Stomach (tissue), 9 donors: ENCODE measurements around the gene DDN. TPM values are rescaled to one million over a fixed set of nuclear protein-coding genes. Genes with fewer than 3 reads are reported as not detected.

Experiments used
- DNase-seq, 2 donors: peaks; one replicate each; pipeline versions ENCODE4 v3.0.0 to v3.0.0-alpha.2; 2013 to 2019
- H3K27ac ChIP-seq, 5 donors: fragments of 200-600 bp in 4 of 5; sonication (generic) in 4 of 5; one replicate each; pipeline ENCODE4 v1.5.1; 2013 to 2019; ENCODE audit warnings: mild to moderate bottlenecking in 1 of 5, moderate library complexity in 1 of 5
- H3K27me3 ChIP-seq, 3 donors: fragments of 200-600 bp; sonication (generic); one replicate each; pipeline ENCODE4 v1.5.1; 2017 to 2019; ENCODE audit warnings: mixed run types in 1 of 3
- H3K36me3 ChIP-seq, 4 donors: fragments of 200-600 bp; sonication (generic); 1 replicate in 3 of 4; 2 replicates in 1 of 4; pipeline ENCODE4 v1.5.1; 2016 to 2019
- H3K4me1 ChIP-seq, 4 donors: fragments of 200-600 bp; sonication (generic); one replicate each; pipeline ENCODE4 v1.5.1; 2016 to 2019
- H3K4me3 ChIP-seq, 4 donors: fragments of 200-600 bp; sonication (generic) in 3 of 4; one replicate each; pipeline ENCODE4 v1.5.1; 2016 to 2019; ENCODE audit warnings: mild to moderate bottlenecking in 1 of 4
- H3K9me3 ChIP-seq, 4 donors: fragments of 200-600 bp; sonication (generic); one replicate each; pipeline ENCODE4 v1.5.1; 2016 to 2019
- CTCF ChIP-seq, 7 experiments: fragments of 450-650 bp in 4 of 7; fragments of 200-600 bp in 3 of 7; sonication (generic) in 3 of 7; IDR thresholded peaks; one replicate each; pipeline ENCODE4 v1.5.1; 2016 to 2019; ENCODE audit warnings: antibody characterized with exemption in 7 of 7, control low read depth in 2 of 7, mild to moderate bottlenecking in 1 of 7
- EP300 ChIP-seq: sonication (generic); formaldehyde crosslinking; IDR thresholded peaks from one replicate; pipeline ENCODE4 v1.6.1; 2017; ENCODE audit warnings: antibody characterized with exemption
- POLR2A ChIP-seq, 4 donors: fragments of 450-650 bp; IDR thresholded peaks; one replicate each; pipeline ENCODE4 v1.6.1; 2016; ENCODE audit warnings: antibody characterized with exemption in 4 of 4, control low read depth in 2 of 4, mild to moderate bottlenecking in 1 of 4, moderate library complexity in 1 of 4
- POLR2AphosphoS5 ChIP-seq, 3 donors: sonication (generic); formaldehyde crosslinking; IDR thresholded peaks; one replicate each; pipeline ENCODE4 v1.6.1; 2016; ENCODE audit warnings: antibody characterized with exemption in 3 of 3
- WGBS, 5 donors: extraction: QIAGEN DNeasy Blood & Tissue Kit in 3 of 5; methylation state at CpG; one replicate each; pipeline versions ENCODE4 v1.1.5 to v1.1.7; 2013 to 2018; 5-methylcytosine and 5-hydroxymethylcytosine counted together
- intact Hi-C: fragments of 100-400 bp; cut with DNase I; formaldehyde crosslinking; loops from one replicate; pipeline ENCODE4 v1.15.1; 2023; ENCODE audit warnings: low total_unique reads
- polyA plus RNA-seq, 3 donors: library from polyadenylated mRNA; stranded (reverse); fragments of 200-250 nt; gene quantifications; one replicate each; pipeline ENCODE4 v1.2.3, GENCODE V29; 2013
- total RNA-seq, 5 donors: library from RNA; depleted of rRNA; stranded (reverse); fragments of >200 nt; gene quantifications; one replicate each; pipeline versions ENCODE4 v1.1.0 to v1.2.3, GENCODE V29; 2014 to 2016
- donor health status: healthy with polysubstance abuse.
- donor health status: Bipolar disorder and iron deficiency.
- donor health status: healthy.

The DDN gene
- total and polyA plus RNA-seq, 8 donors = 0.08 to 0.31 (median 0.19) TPM; not detected in 4

GRCh38 chr12:49022558-49023178 is 23.5 kb upstream of the DDN start:
- DNase-seq = no peak
- H3K9me3 ChIP-seq = no peaks in the 10 kb centered on the region
- TF ChIP-seq POLR2AphosphoS5 (IDR thresholded peaks at IDR 0.05) (no peak), CTCF (IDR thresholded peaks at IDR 0.05) (no peak), EP300 (no peak)
- intact Hi-C loops = no loop called here
- peaks cover 63 to 72% (median 71%) of the 10 kb centered on the region in 4 donors for H3K36me3 ChIP-seq
- 88 to 93% (median 90%) methylated on average over 14 to 15 of the region's 15 CpGs for WGBS, 5 donors
- H3K4me1 ChIP-seq = peaks cover 5 to 22% (median 15%) of the 10 kb centered on the region in 4 donors
- no peaks in the 10 kb centered on the region for H3K27me3 ChIP-seq
- no peak overlapping the region for H3K27ac ChIP-seq
- H3K4me3 ChIP-seq = no peak overlapping the region

GRCh38 chr12:49021292-49021915 is 22.2 kb upstream of the DDN start:
- peaks cover 12 to 31% (median 25%) of the 10 kb centered on the region in 4 donors for H3K4me1 ChIP-seq
- intact Hi-C loops = no loop called here

GRCh38 chr12:49020441-49020840 is 21.3 kb upstream of the DDN start:
- 69 to 90% (median 80%) methylated on average over 5 to 6 of the region's 6 CpGs for WGBS, 5 donors
- Histone ChIP-seq H3K4me3 (no peak overlapping the region), H3K4me1 (peaks cover 12 to 34% (median 27%) of the 10 kb centered on the region in 4 donors), H3K27ac (peak overlapping the region in 3 of 5 donors; percentile 89 to 98 (median 93)), H3K27me3 (no peaks in the 10 kb centered on the region), H3K36me3 (peaks cover 41 to 50% (median 49%) of the 10 kb centered on the region in 4 donors), H3K9me3 (no peaks in the 10 kb centered on the region)
- TF ChIP-seq CTCF (IDR thresholded peaks at IDR 0.05) (no peak), POLR2A (IDR thresholded peaks at IDR 0.05) (no peak), EP300 (no peak), POLR2AphosphoS5 (IDR thresholded peaks at IDR 0.05) (no peak)
- intact Hi-C loops = no loop called here
- DNase-seq = no peak

More at GRCh38 chr12:49021292-49021915, 22.2 kb upstream of the DDN start:
- H3K36me3 ChIP-seq = peaks cover 50 to 60% (median 59%) of the 10 kb centered on the region in 4 donors
- no peak overlapping the region for H3K4me3 ChIP-seq
- TF ChIP-seq EP300 (no peak), CTCF (IDR thresholded peaks at IDR 0.05) (no peak), POLR2AphosphoS5 (IDR thresholded peaks at IDR 0.05) (no peak), POLR2A (IDR thresholded peaks at IDR 0.05) (no peak)
- 69 to 85% (median 78%) methylated on average over 8 to 11 of the region's 11 CpGs for WGBS, 5 donors
- no peak overlapping the region for H3K27ac ChIP-seq
- H3K27me3 ChIP-seq = no peaks in the 10 kb centered on the region
- DNase-seq = no peak
- no peaks in the 10 kb centered on the region for H3K9me3 ChIP-seq

- peak overlapping the region; percentile 72 to 79 (median 76) for H3K4me3 ChIP-seq
- H3K27me3 ChIP-seq = no peaks in the 10 kb centered on the region
- H3K4me1 ChIP-seq = peaks cover 12 to 37% (median 27%) of the 10 kb centered on the region in 4 donors
- intact Hi-C loops = no loop called here
- H3K27ac ChIP-seq = peak overlapping the region; percentile 62 to 98 (median 93)
- H3K36me3 ChIP-seq = peaks cover 33 to 43% (median 42%) of the 10 kb centered on the region in 4 donors
- H3K9me3 ChIP-seq = no peaks in the 10 kb centered on the region
- DNase-seq = peak in 1 of 2 donors; percentile 68
- WGBS, 5 donors = 50 to 71% (median 66%) methylated on average over 10 of the region's 10 CpGs
- TF ChIP-seq POLR2AphosphoS5 (IDR thresholded peaks at IDR 0.05) = no peak
- TF ChIP-seq CTCF (IDR thresholded peaks at IDR 0.05) = no peak
- no peak for TF ChIP-seq POLR2A (IDR thresholded peaks at IDR 0.05)
- TF ChIP-seq EP300 = no peak
These were observed 20.5 kb upstream of the DDN start for GRCh38 chr12:49019443-49020324.
